ENCODE data around the gene UBR1. TPM values are rescaled to one million over a fixed set of nuclear protein-coding genes. Genes with fewer than 3 reads are reported as not detected.

Gene UBR1
- total and polyA plus RNA-seq, 10 of the 15 experiments (the other 5 are each of a cell fraction or from before 2014, with no cell fraction given), result 4.5 to 27.5 (median 16.7) TPM

DNA sequence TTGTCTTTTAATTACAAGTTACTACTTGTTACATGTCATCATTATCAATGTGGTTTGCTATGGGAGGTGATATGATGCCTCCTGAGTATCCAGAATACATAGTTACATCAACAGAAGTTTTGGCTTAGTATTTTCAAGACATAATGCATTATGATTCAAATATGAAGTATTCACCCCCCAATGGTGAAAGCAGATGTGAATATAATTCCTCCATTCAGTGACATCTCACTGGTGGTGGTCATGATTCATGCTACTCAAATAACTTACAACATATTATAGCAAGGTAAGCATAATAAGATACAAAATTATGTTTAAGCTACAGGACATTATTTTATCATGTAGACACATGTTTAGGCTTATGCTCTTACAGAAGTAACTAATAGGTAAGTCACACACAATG is 150.3 kb downstream of the UBR1 start (continued):
- TF ChIP-seq, protein P1, sequence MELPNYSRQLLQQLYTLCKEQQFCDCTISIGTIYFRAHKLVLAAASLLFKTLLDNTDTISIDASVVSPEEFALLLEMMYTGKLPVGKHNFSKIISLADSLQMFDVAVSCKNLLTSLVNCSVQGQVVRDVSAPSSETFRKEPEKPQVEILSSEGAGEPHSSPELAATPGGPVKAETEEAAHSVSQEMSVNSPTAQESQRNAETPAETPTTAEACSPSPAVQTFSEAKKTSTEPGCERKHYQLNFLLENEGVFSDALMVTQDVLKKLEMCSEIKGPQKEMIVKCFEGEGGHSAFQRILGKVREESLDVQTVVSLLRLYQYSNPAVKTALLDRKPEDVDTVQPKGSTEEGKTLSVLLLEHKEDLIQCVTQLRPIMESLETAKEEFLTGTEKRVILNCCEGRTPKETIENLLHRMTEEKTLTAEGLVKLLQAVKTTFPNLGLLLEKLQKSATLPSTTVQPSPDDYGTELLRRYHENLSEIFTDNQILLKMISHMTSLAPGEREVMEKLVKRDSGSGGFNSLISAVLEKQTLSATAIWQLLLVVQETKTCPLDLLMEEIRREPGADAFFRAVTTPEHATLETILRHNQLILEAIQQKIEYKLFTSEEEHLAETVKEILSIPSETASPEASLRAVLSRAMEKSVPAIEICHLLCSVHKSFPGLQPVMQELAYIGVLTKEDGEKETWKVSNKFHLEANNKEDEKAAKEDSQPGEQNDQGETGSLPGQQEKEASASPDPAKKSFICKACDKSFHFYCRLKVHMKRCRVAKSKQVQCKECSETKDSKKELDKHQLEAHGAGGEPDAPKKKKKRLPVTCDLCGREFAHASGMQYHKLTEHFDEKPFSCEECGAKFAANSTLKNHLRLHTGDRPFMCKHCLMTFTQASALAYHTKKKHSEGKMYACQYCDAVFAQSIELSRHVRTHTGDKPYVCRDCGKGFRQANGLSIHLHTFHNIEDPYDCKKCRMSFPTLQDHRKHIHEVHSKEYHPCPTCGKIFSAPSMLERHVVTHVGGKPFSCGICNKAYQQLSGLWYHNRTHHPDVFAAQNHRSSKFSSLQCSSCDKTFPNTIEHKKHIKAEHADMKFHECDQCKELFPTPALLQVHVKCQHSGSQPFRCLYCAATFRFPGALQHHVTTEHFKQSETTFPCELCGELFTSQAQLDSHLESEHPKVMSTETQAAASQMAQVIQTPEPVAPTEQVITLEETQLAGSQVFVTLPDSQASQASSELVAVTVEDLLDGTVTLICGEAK (IDR thresholded peaks at IDR 0.05; ENCODE audit: borderline replicate concordance), result no peak
- TF ChIP-seq, protein P2, sequence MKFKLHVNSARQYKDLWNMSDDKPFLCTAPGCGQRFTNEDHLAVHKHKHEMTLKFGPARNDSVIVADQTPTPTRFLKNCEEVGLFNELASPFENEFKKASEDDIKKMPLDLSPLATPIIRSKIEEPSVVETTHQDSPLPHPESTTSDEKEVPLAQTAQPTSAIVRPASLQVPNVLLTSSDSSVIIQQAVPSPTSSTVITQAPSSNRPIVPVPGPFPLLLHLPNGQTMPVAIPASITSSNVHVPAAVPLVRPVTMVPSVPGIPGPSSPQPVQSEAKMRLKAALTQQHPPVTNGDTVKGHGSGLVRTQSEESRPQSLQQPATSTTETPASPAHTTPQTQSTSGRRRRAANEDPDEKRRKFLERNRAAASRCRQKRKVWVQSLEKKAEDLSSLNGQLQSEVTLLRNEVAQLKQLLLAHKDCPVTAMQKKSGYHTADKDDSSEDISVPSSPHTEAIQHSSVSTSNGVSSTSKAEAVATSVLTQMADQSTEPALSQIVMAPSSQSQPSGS (IDR thresholded peaks at IDR 0.05; ENCODE audit: low read length), result no peak
- TF ChIP-seq, protein P3, sequence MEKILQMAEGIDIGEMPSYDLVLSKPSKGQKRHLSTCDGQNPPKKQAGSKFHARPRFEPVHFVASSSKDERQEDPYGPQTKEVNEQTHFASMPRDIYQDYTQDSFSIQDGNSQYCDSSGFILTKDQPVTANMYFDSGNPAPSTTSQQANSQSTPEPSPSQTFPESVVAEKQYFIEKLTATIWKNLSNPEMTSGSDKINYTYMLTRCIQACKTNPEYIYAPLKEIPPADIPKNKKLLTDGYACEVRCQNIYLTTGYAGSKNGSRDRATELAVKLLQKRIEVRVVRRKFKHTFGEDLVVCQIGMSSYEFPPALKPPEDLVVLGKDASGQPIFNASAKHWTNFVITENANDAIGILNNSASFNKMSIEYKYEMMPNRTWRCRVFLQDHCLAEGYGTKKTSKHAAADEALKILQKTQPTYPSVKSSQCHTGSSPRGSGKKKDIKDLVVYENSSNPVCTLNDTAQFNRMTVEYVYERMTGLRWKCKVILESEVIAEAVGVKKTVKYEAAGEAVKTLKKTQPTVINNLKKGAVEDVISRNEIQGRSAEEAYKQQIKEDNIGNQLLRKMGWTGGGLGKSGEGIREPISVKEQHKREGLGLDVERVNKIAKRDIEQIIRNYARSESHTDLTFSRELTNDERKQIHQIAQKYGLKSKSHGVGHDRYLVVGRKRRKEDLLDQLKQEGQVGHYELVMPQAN (conservative IDR thresholded peaks at IDR 0.05), result no peak
- TF ChIP-seq IRF4 (IDR thresholded peaks at IDR 0.05; ENCODE audit: low read depth, low read length), result no peak
- TF ChIP-seq ZZZ3 (IDR thresholded peaks at IDR 0.05; ENCODE audit: control insufficient read depth, insufficient read length, low read depth), result no peak

Measured in GM12878 (cell line).